Measurements from ENCODE around the gene TMOD2.

DNA sequence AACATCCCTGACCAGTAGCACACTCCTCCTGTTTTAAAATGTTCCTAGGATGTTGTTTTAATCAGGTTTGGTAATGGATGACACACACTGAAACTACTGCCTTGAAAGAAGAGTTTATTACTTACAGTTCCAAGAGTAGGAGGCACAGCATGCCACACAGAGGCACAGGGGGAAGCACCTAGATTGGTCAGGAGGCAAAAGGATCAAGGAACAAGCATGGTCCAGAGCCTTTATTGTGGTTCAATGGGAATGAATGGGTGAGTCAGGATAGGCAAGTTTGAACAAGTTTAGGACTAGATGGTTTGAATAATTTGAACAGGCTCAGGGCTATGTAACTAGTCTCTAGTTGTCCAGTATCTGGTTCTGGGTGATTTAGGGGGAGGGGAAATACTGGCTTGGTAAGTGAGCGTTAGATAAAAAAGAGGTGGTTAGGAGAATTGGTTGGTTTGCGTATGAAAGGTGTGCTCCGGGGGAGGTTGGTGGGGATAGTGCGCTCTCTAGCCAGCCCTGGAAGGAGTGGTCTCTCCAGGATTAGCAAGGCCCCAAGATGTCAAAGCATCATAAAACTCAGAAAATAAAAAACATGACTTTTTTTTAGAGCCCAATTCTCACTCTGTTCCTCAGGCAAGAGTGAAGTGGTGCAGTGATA lies 113.1 kb downstream of the TMOD2 start:
- TF ChIP-seq, protein P1, sequence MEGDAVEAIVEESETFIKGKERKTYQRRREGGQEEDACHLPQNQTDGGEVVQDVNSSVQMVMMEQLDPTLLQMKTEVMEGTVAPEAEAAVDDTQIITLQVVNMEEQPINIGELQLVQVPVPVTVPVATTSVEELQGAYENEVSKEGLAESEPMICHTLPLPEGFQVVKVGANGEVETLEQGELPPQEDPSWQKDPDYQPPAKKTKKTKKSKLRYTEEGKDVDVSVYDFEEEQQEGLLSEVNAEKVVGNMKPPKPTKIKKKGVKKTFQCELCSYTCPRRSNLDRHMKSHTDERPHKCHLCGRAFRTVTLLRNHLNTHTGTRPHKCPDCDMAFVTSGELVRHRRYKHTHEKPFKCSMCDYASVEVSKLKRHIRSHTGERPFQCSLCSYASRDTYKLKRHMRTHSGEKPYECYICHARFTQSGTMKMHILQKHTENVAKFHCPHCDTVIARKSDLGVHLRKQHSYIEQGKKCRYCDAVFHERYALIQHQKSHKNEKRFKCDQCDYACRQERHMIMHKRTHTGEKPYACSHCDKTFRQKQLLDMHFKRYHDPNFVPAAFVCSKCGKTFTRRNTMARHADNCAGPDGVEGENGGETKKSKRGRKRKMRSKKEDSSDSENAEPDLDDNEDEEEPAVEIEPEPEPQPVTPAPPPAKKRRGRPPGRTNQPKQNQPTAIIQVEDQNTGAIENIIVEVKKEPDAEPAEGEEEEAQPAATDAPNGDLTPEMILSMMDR (conservative IDR thresholded peaks at IDR 0.05 in 1 of 2, IDR thresholded peaks at IDR 0.05 in 1 of 2; ENCODE audit: extremely low read depth in 1 of 2, insufficient read depth in 1 of 2, low read depth in 1 of 2, low read length in 2 of 2) = no peak
- TF ChIP-seq EZH2 (IDR thresholded peaks at IDR 0.05; ENCODE audit: borderline replicate concordance, low read length) = no peak
